Measurements from ENCODE around the gene FXYD2.
A peak's percentile ranks its signal among the peaks of the same experiment; 100 is the strongest.

FXYD2 gene

GRCh38 chr11:117825538-117826189, 1.1 kb upstream of the FXYD2 start:
- Mint-ChIP-seq H3K36me3 (no peaks in the 10 kb centered on the region), H3K27ac (no peak overlapping the region), H3K4me1 (peaks cover 6% of the 10 kb centered on the region), H3K9me3 (no peaks in the 10 kb centered on the region), H3K27me3 (peaks cover 12% of the 10 kb centered on the region), H3K4me3 (no peak overlapping the region)
- DNase-seq (ENCODE audit: low spot score in 2 of 2), result no peak
- no peak for ATAC-seq (ENCODE audit: low read depth)

- Mint-ChIP-seq H3K27ac (no peak overlapping the region), H3K4me3 (no peak overlapping the region), H3K27me3 (peaks cover 7% of the 10 kb centered on the region), H3K4me1 (peaks cover 8% of the 10 kb centered on the region), H3K9me3 (no peaks in the 10 kb centered on the region), H3K36me3 (no peaks in the 10 kb centered on the region)
- ATAC-seq (ENCODE audit: low read depth), result no peak
- no peak for DNase-seq (ENCODE audit: low spot score in 2 of 2)
Observed at GRCh38 chr11:117823946-117824420, 561 bp downstream of the FXYD2 start.

GRCh38 chr11:117823294-117823945, 1.1 kb downstream of the FXYD2 start:
- no peaks in the 10 kb centered on the region for H3K9me3 Mint-ChIP-seq
- peaks cover 7% of the 10 kb centered on the region for H3K27me3 Mint-ChIP-seq
- no peak overlapping the region for H3K27ac Mint-ChIP-seq
- no peaks in the 10 kb centered on the region for H3K36me3 Mint-ChIP-seq
- DNase-seq (ENCODE audit: low spot score in 2 of 2) (no peak), ATAC-seq (ENCODE audit: low read depth) (no peak)
- H3K4me1 Mint-ChIP-seq, result peaks cover 6% of the 10 kb centered on the region
- no peak overlapping the region for H3K4me3 Mint-ChIP-seq

- H3K4me3 Mint-ChIP-seq, result no peak overlapping the region
- H3K4me1 Mint-ChIP-seq, result peaks cover 9% of the 10 kb centered on the region
- peak; percentile 35 to 55 for DNase-seq (ENCODE audit: low spot score in 2 of 2)
Observed at GRCh38 chr11:117822074-117823033, 2.2 kb downstream of the FXYD2 start.

GRCh38 chr11:117821431-117821830, 3.1 kb downstream of the FXYD2 start:
- no peak for ATAC-seq (ENCODE audit: low read depth)
- DNase-seq (ENCODE audit: low spot score in 2 of 2), result no peak
- no peaks in the 10 kb centered on the region for H3K9me3 Mint-ChIP-seq
- no peak overlapping the region for H3K4me3 Mint-ChIP-seq
- no peaks in the 10 kb centered on the region for H3K36me3 Mint-ChIP-seq
- H3K4me1 Mint-ChIP-seq, result peaks cover 14% of the 10 kb centered on the region
- no peak overlapping the region for H3K27ac Mint-ChIP-seq
- peaks cover 4% of the 10 kb centered on the region for H3K27me3 Mint-ChIP-seq

More at GRCh38 chr11:117822074-117823033, 2.2 kb downstream of the FXYD2 start:
- peak; percentile 53 for ATAC-seq (ENCODE audit: low read depth)
- Mint-ChIP-seq H3K27me3 (peaks cover 6% of the 10 kb centered on the region), H3K36me3 (no peaks in the 10 kb centered on the region), H3K27ac (no peak overlapping the region), H3K9me3 (no peaks in the 10 kb centered on the region)

GRCh38 chr11:117820516-117820915, 4.0 kb downstream of the FXYD2 start:
- ATAC-seq (ENCODE audit: low read depth) (no peak), DNase-seq (ENCODE audit: low spot score in 2 of 2) (no peak)
- Mint-ChIP-seq H3K4me3 (no peak overlapping the region), H3K9me3 (no peaks in the 10 kb centered on the region), H3K27ac (no peak overlapping the region), H3K4me1 (peaks cover 23% of the 10 kb centered on the region), H3K27me3 (peaks cover 4% of the 10 kb centered on the region), H3K36me3 (no peaks in the 10 kb centered on the region)

GRCh38 chr11:117820071-117820470, 4.5 kb downstream of the FXYD2 start:
- Mint-ChIP-seq H3K4me1 (peaks cover 27% of the 10 kb centered on the region), H3K36me3 (no peaks in the 10 kb centered on the region), H3K27ac (no peak overlapping the region), H3K27me3 (peaks cover 4% of the 10 kb centered on the region), H3K4me3 (no peak overlapping the region), H3K9me3 (no peaks in the 10 kb centered on the region)
- DNase-seq (ENCODE audit: low spot score in 2 of 2) (no peak), ATAC-seq (ENCODE audit: low read depth) (no peak)

GRCh38 chr11:117819096-117820040, 5.2 kb downstream of the FXYD2 start:
- Mint-ChIP-seq H3K9me3 (no peaks in the 10 kb centered on the region), H3K4me1 (peaks cover 33% of the 10 kb centered on the region), H3K27me3 (peaks cover 4% of the 10 kb centered on the region), H3K36me3 (no peaks in the 10 kb centered on the region), H3K27ac (no peak overlapping the region), H3K4me3 (no peak overlapping the region)
- ATAC-seq (ENCODE audit: low read depth) (no peak), DNase-seq (ENCODE audit: low spot score in 2 of 2) (no peak)

- Mint-ChIP-seq H3K36me3 (no peaks in the 10 kb centered on the region), H3K27ac (peak overlapping the region; percentile 95), H3K4me3 (no peak overlapping the region), H3K9me3 (no peaks in the 10 kb centered on the region), H3K4me1 (peaks cover 36% of the 10 kb centered on the region), H3K27me3 (peaks cover 4% of the 10 kb centered on the region)
- DNase-seq (ENCODE audit: low spot score in 2 of 2) (no peak), ATAC-seq (ENCODE audit: low read depth) (no peak)
Observed at GRCh38 chr11:117818041-117818873, 6.3 kb downstream of the FXYD2 start.

GRCh38 chr11:117817368-117818040, 7.0 kb downstream of the FXYD2 start:
- H3K27me3 Mint-ChIP-seq, result peaks cover 4% of the 10 kb centered on the region
- peaks cover 36% of the 10 kb centered on the region for H3K4me1 Mint-ChIP-seq
- no peak for ATAC-seq (ENCODE audit: low read depth)
- H3K9me3 Mint-ChIP-seq, result no peaks in the 10 kb centered on the region
- H3K27ac Mint-ChIP-seq, result peak overlapping the region; percentile 95
- DNase-seq (ENCODE audit: low spot score in 2 of 2), result peak; percentile 90 to 96
- H3K36me3 Mint-ChIP-seq, result no peaks in the 10 kb centered on the region
- peak overlapping the region; percentile 83 for H3K4me3 Mint-ChIP-seq

DNA sequence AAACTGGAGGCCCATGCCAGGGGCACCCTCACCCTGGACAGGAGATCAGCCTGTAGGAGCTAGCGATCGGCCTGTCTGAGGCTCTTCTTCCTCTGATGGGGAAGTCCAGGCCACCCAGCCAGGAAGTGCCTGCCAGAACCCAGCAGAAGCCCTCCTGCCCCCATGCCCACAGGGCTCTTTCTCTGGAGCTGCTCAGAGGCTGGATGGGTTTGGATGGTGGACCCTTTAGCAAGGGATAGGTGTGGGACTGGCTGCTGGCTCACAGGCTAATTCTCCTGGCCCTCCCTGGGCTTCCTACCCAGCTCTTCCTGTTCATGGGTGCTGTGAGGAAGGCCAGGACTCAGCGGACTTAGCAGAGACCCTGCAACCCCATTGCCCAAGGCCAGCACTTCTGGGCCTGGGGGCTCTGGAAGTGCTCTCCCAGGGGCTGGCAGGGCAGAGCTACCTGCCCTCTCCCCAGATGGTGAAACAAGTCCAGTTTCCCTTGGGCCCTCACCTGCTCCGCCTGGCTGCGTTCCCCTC, 7.6 kb downstream of the FXYD2 start:
- Mint-ChIP-seq H3K27ac (peak overlapping the region; percentile 95), H3K9me3 (no peaks in the 10 kb centered on the region), H3K4me1 (peaks cover 38% of the 10 kb centered on the region), H3K27me3 (peaks cover 3% of the 10 kb centered on the region), H3K4me3 (peak overlapping the region; percentile 83), H3K36me3 (no peaks in the 10 kb centered on the region)
- DNase-seq (ENCODE audit: low spot score in 2 of 2) (peak in 1 of 2 donors; percentile 53), ATAC-seq (ENCODE audit: low read depth) (no peak)
